DOHH2 (cell line): ENCODE data around the gene TNFSF10.

Experiments
- H3F3A ChIP-seq: fragments of 200-600 bp; sonication (generic), shearing (Covaris generic); 2 replicates; pipeline ENCODE4 v1.6.0; 2016; ENCODE audit warnings: antibody characterized with exemption, mild to moderate bottlenecking; ENCODE audit not compliant: control insufficient read depth, insufficient read depth
- H3K27ac ChIP-seq: fragments of 200-600 bp; sonication (generic); 2 replicates; pipeline ENCODE4 v1.5.1; 2014; ENCODE audit warnings: low read depth, mild to moderate bottlenecking, low read length, moderate library complexity
- H3K27me3 ChIP-seq: fragments of 200-600 bp; sonication (generic); 2 replicates; pipeline ENCODE4 v1.6.1; 2014; ENCODE audit warnings: mild to moderate bottlenecking, low read length, mixed read lengths; ENCODE audit not compliant: control insufficient read depth
- H3K36me3 ChIP-seq: fragments of 200-600 bp; sonication (generic); 2 replicates; pipeline ENCODE4 v1.6.1; 2014; ENCODE audit warnings: mild to moderate bottlenecking, low read length, moderate library complexity, mixed read lengths; ENCODE audit not compliant: control insufficient read depth
- H3K4me1 ChIP-seq: fragments of 200-600 bp; sonication (generic); 2 replicates; pipeline ENCODE4 v1.6.1; 2014; ENCODE audit warnings: mild to moderate bottlenecking, low read length, mixed read lengths; ENCODE audit not compliant: control insufficient read depth
- H3K4me2 ChIP-seq: fragments of 200-600 bp; sonication (generic); 2 replicates; pipeline ENCODE4 v1.6.0; 2014; ENCODE audit warnings: mild to moderate bottlenecking, low read length, moderate library complexity
- H3K4me3 ChIP-seq: fragments of 200-600 bp; sonication (generic); 2 replicates; pipeline ENCODE4 v1.5.1; 2014; ENCODE audit warnings: mild to moderate bottlenecking, low read length, mixed read lengths
- H3K79me2 ChIP-seq: fragments of 200-600 bp; sonication (generic); 2 replicates; pipeline ENCODE4 v1.6.1; 2014; ENCODE audit warnings: mild to moderate bottlenecking, low read length, mixed read lengths; ENCODE audit not compliant: control insufficient read depth
- H3K9me2 ChIP-seq: fragments of 200-600 bp; sonication (generic); replicated peaks from 2 replicates; pipeline ENCODE4 v1.6.1; 2014; ENCODE audit warnings: mild to moderate bottlenecking, low read length, mixed read lengths; ENCODE audit not compliant: control insufficient read depth
- H3K9me3 ChIP-seq: fragments of 200-600 bp; sonication (generic); 2 replicates; pipeline ENCODE4 v1.6.1; 2014; ENCODE audit warnings: antibody characterized with exemption, low read length, mixed read lengths; ENCODE audit not compliant: control insufficient read depth, insufficient read depth
- H4K20me1 ChIP-seq: fragments of 200-600 bp; sonication (generic); 2 replicates; pipeline ENCODE4 v1.6.0; 2014; ENCODE audit warnings: low read depth, mild to moderate bottlenecking, antibody characterized with exemption, low read length, moderate library complexity; ENCODE audit not compliant: control insufficient read depth, insufficient read depth
- EZH2phosphoT487 ChIP-seq: fragments of 200-600 bp; sonication (generic); IDR thresholded peaks from 2 replicates; pipeline ENCODE4 v1.6.1; 2017; ENCODE audit warnings: borderline replicate concordance, mild to moderate bottlenecking, antibody characterized with exemption, low read length, moderate library complexity, mixed read lengths
- TF ChIP-seq, protein P1 (sequence below): fragments of 200-600 bp; sonication (generic); IDR thresholded peaks from one replicate; pipeline ENCODE4 v1.5.1; 2014; ENCODE audit warnings: antibody characterized with exemption, mild to moderate bottlenecking, low read depth, low read length; ENCODE audit not compliant: poor library complexity, severe bottlenecking

Gene TNFSF10

GRCh38 chr3:172551874-172552273, 28.6 kb upstream of the TNFSF10 start:
- Histone ChIP-seq H3F3A (no peaks in the 10 kb centered on the region), H3K79me2 (no peaks in the 10 kb centered on the region), H3K36me3 (no peaks in the 10 kb centered on the region), H3K27me3 (peaks cover 3% of the 10 kb centered on the region; the same call in 1 of the 2 replicates), H3K4me3 (no peak overlapping the region), H3K4me1 (peaks cover 5% of the 10 kb centered on the region), H3K4me2 (no peak overlapping the region), H3K9me3 (no peaks in the 10 kb centered on the region), H4K20me1 (no peaks in the 10 kb centered on the region), H3K27ac (no peak overlapping the region), H3K9me2 (no peaks in the 10 kb centered on the region)
- TF ChIP-seq EZH2phosphoT487: no peak
- TF ChIP-seq, protein P1, sequence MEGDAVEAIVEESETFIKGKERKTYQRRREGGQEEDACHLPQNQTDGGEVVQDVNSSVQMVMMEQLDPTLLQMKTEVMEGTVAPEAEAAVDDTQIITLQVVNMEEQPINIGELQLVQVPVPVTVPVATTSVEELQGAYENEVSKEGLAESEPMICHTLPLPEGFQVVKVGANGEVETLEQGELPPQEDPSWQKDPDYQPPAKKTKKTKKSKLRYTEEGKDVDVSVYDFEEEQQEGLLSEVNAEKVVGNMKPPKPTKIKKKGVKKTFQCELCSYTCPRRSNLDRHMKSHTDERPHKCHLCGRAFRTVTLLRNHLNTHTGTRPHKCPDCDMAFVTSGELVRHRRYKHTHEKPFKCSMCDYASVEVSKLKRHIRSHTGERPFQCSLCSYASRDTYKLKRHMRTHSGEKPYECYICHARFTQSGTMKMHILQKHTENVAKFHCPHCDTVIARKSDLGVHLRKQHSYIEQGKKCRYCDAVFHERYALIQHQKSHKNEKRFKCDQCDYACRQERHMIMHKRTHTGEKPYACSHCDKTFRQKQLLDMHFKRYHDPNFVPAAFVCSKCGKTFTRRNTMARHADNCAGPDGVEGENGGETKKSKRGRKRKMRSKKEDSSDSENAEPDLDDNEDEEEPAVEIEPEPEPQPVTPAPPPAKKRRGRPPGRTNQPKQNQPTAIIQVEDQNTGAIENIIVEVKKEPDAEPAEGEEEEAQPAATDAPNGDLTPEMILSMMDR: no peak

GRCh38 chr3:172550347-172550943, 27.2 kb upstream of the TNFSF10 start:
- Histone ChIP-seq H3K36me3 (no peaks in the 10 kb centered on the region), H3K79me2 (no peaks in the 10 kb centered on the region), H3K4me2 (no peak overlapping the region), H3K9me2 (no peaks in the 10 kb centered on the region), H3K4me3 (no peak overlapping the region), H3K9me3 (no peaks in the 10 kb centered on the region), H3F3A (no peaks in the 10 kb centered on the region), H4K20me1 (no peaks in the 10 kb centered on the region), H3K27ac (no peak overlapping the region), H3K27me3 (peaks cover 3% of the 10 kb centered on the region; the same call in 1 of the 2 replicates), H3K4me1 (peaks cover 10% of the 10 kb centered on the region)
- TF ChIP-seq, protein P1: no peak
- no peak for TF ChIP-seq EZH2phosphoT487

DNA sequence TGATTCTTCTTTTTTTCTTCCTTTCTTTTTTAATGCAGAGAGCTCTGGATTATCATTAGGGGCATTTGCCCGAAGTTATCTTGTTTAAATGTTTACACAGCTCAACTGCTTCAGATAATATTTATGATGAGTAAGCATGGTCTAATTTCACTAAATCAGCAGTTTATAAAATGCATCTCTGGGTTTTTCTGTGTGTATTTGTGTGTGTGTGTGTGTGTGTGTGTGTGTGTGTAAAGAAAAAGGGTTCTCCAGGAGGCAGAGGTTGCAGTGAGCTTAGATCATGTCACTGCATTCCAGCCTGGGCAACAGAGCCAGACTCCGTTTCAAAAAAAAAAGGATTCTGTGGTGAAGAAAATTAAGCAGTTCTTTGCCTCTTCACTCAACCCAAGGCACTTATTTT, 25.9 kb upstream of the TNFSF10 start:
- Histone ChIP-seq H3K27me3 (peaks cover 3% of the 10 kb centered on the region; the same call in 1 of the 2 replicates), H3K4me1 (peaks cover 13% of the 10 kb centered on the region), H3K9me3 (no peaks in the 10 kb centered on the region), H4K20me1 (no peaks in the 10 kb centered on the region), H3F3A (no peaks in the 10 kb centered on the region), H3K4me2 (no peak overlapping the region), H3K9me2 (no peaks in the 10 kb centered on the region), H3K36me3 (no peaks in the 10 kb centered on the region), H3K4me3 (no peak overlapping the region), H3K79me2 (no peaks in the 10 kb centered on the region), H3K27ac (no peak overlapping the region)
- TF ChIP-seq EZH2phosphoT487: no peak
- TF ChIP-seq, protein P1: no peak
